ENCODE data around the gene AUTS2.

GRCh38 chr7:70665997-70666396 lies 1067.7 kb downstream of the AUTS2 start:
- TF ChIP-seq CTCF (IDR thresholded peaks at IDR 0.05) (no peak), POLR2AphosphoS5 (IDR thresholded peaks at IDR 0.05) (no peak), POLR2A (IDR thresholded peaks at IDR 0.05) (no peak)

All from breast epithelium (tissue), 3 donors.